Testis (tissue), 2 donors: ENCODE measurements around the gene OLFML2A.

Experiments
- CTCF ChIP-seq, 3 experiments: fragments of 450-650 bp in 2 of 3; fragments of 200-600 bp in 1 of 3; sonication (generic) in 1 of 3; IDR thresholded peaks; one replicate each; pipeline ENCODE4 v1.5.1; 2016 to 2019; ENCODE audit warnings: antibody characterized with exemption in 3 of 3, mild to moderate bottlenecking in 2 of 3, moderate library complexity in 1 of 3
- POLR2A ChIP-seq: fragments of 450-650 bp; IDR thresholded peaks from one replicate; pipeline ENCODE4 v1.6.1; 2017; ENCODE audit warnings: antibody characterized with exemption, mild to moderate bottlenecking, moderate library complexity

GRCh38 chr9:124790301-124790700 lies 13.4 kb downstream of the OLFML2A start:
- TF ChIP-seq CTCF (IDR thresholded peaks at IDR 0.05) (no peak), POLR2A (no peak)
